ENCODE results near the gene PUS1. TPM values are rescaled to one million over a fixed set of nuclear protein-coding genes. Genes with fewer than 3 reads are reported as not detected.

PUS1 gene
- total and polyA plus RNA-seq, 2 of the 4 experiments (the other 2 are of a cell fraction) = 14.0 to 36.7 TPM

DNA sequence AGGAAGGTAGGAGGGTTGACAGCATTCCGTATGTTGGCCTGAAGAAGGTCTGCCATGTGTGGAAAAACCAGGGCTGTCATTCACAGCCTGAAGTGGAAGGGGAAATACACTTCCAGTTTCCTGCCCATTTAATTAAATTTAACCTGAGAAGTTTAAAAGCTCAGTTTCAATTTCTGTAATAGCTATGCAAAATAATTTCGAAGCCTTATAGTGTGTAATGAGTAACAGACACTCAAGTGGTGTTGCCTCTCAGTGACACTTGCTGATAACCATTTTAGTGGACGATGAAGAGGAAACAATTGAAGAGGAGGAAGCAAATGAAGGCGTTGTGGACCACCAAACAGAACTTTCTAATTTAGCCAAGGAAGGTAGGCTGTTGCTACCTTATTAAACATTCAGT, 65.5 kb downstream of the PUS1 start:
- Histone ChIP-seq H3K9ac (ENCODE audit: low read depth, low read length) (no peak overlapping the region), H3K27ac (ENCODE audit: insufficient read depth, low read length) (no peak overlapping the region), H3K18ac (ENCODE audit: low read depth, low read length) (no peak overlapping the region), H2AK9ac (replicated peaks; ENCODE audit: low read depth, low read length, poor library complexity) (no peak overlapping the region), H3K9me3 (ENCODE audit: control insufficient read depth, insufficient read depth, low read length) (no peaks in the 10 kb centered on the region), H2BK5ac (ENCODE audit: low read depth, low read length, poor library complexity, severe bottlenecking) (no peak overlapping the region), H3K36me3 (ENCODE audit: control insufficient read depth, insufficient read depth, low read length) (peaks cover 46% of the 10 kb centered on the region), H2BK120ac (ENCODE audit: low read depth, low read length) (no peak overlapping the region), H2BK20ac (ENCODE audit: low read depth, low read length) (no peak overlapping the region), H3K4ac (ENCODE audit: low read depth, low read length) (no peak overlapping the region), H3K14ac (replicated peaks; ENCODE audit: low read depth, low read length) (no peak overlapping the region), H3K79me1 (ENCODE audit: low read depth in 1 of 2, low read length in 2 of 2) (peaks cover 6 to 13% of the 10 kb centered on the region in 2 experiments; a peak in 3 of 4 replicates), H3K56ac (ENCODE audit: extremely low read depth, insufficient read depth, low read length) (no peak overlapping the region), H2AFZ (replicated peaks; ENCODE audit: low read length, poor library complexity) (no peak overlapping the region), H3K27me3 (ENCODE audit: control insufficient read depth, insufficient read depth, low read length) (no peaks in the 10 kb centered on the region), H4K5ac (ENCODE audit: low read depth, low read length) (no peak overlapping the region), H3K4me3 (ENCODE audit: insufficient read depth, low read depth, low read length) (no peak overlapping the region), H4K8ac (ENCODE audit: low read depth in 2 of 2, low read length in 2 of 2) (no peak overlapping the region), H3K4me2 (ENCODE audit: low read depth, low read length) (no peak overlapping the region), H2AK5ac (ENCODE audit: low read depth, low read length) (no peak overlapping the region), H3K4me1 (ENCODE audit: control insufficient read depth, insufficient read depth, low read length) (no peaks in the 10 kb centered on the region), H4K20me1 (ENCODE audit: insufficient read depth, low read length) (no peaks in the 10 kb centered on the region), H3K9me1 (ENCODE audit: insufficient read depth, low read length) (peaks cover 11% of the 10 kb centered on the region; the same call in 1 of the 2 replicates), H4K91ac (ENCODE audit: insufficient read depth, low read depth, low read length) (no peak overlapping the region), H2BK15ac (ENCODE audit: low read depth, low read length) (no peak overlapping the region), H3K23ac (ENCODE audit: low read depth, low read length) (no peak overlapping the region)
- intact Hi-C loops (cut with micrococcal nuclease) = no loop called here
- dilution Hi-C loops (cut with HindIII; ENCODE audit: low sequenced_read_pairs, unreplicated experiment) = no loop called here
- ATAC-seq (ENCODE audit: low read depth) (no peak), DNase-seq (no peak)
- TF ChIP-seq MAZ (IDR thresholded peaks at IDR 0.05; ENCODE audit: borderline replicate concordance, low read depth, low read length) = no peak
- no peak for TF ChIP-seq MAFK (IDR thresholded peaks at IDR 0.05; ENCODE audit: low read depth, low read length)
- TF ChIP-seq, protein P1, sequence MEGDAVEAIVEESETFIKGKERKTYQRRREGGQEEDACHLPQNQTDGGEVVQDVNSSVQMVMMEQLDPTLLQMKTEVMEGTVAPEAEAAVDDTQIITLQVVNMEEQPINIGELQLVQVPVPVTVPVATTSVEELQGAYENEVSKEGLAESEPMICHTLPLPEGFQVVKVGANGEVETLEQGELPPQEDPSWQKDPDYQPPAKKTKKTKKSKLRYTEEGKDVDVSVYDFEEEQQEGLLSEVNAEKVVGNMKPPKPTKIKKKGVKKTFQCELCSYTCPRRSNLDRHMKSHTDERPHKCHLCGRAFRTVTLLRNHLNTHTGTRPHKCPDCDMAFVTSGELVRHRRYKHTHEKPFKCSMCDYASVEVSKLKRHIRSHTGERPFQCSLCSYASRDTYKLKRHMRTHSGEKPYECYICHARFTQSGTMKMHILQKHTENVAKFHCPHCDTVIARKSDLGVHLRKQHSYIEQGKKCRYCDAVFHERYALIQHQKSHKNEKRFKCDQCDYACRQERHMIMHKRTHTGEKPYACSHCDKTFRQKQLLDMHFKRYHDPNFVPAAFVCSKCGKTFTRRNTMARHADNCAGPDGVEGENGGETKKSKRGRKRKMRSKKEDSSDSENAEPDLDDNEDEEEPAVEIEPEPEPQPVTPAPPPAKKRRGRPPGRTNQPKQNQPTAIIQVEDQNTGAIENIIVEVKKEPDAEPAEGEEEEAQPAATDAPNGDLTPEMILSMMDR (conservative IDR thresholded peaks at IDR 0.05; ENCODE audit: low read depth, low read length) = no peak
- ChIA-PET CTCF (no interaction called here), POLR2A (ENCODE audit: unreplicated experiment) (no interaction called here)
- no TSS peak for BruUV-seq (replicated peaks)
- in situ Hi-C loops (cut with MboI; ENCODE audit: low sequenced_read_pairs) = no loop called here
- 100% methylated on average over 1 of the region's 4 CpGs; no CpG with 5 or more reads in 1 of the 2 experiments for WGBS, 2 experiments (ENCODE audit: extremely low coverage in 2 of 2, insufficient read length in 1 of 2)

Small RNA genes lying within 50 kb of the gene (microRNA-seq; reads per million reads assigned to microRNA genes)
- not detected for gene AC131009.3 (ENCODE audit: insufficient read depth, insufficient read length)

Small RNA genes lying within 50 kb of the gene (small RNA-seq; reads per million reads assigned to genes)
- 0 reads per million in 5 experiments for gene AC131009.3

Other genes with a start within 250 kb of the PUS1 start
- gene SFSWAP, start 218.2 kb upstream of the PUS1 start, total RNA-seq (2012; rRNA removed) = 19.7 and 20.6 TPM in 2 replicates
- gene SFSWAP, start 218.2 kb upstream of the PUS1 start, polyA plus RNA-seq (2012; rRNA removed) = 22.4 and 30.5 TPM in 2 replicates
- gene MMP17, start 100.9 kb upstream of the PUS1 start, total RNA-seq (2012; rRNA removed) = 1.4 and 1.7 TPM in 2 replicates
- gene MMP17, start 100.9 kb upstream of the PUS1 start, polyA plus RNA-seq (2012; rRNA removed) = 11.8 and 15.9 TPM in 2 replicates
- gene ULK1, start 34.7 kb upstream of the PUS1 start, total RNA-seq (2012; rRNA removed) = 1.8 and 1.9 TPM in 2 replicates
- gene ULK1, start 34.7 kb upstream of the PUS1 start, polyA plus RNA-seq (2012; rRNA removed) = 19.2 and 20.0 TPM in 2 replicates
- gene EP400, start 20.7 kb downstream of the PUS1 start, total RNA-seq (2012; rRNA removed) = 4.3 and 5.3 TPM in 2 replicates
- gene EP400, start 20.7 kb downstream of the PUS1 start, polyA plus RNA-seq (2012; rRNA removed) = 10.3 and 11.4 TPM in 2 replicates
- gene DDX51, start 215.0 kb downstream of the PUS1 start, total RNA-seq (2012; rRNA removed) = 3.3 and 3.8 TPM in 2 replicates
- 14.5 and 17.2 TPM in 2 replicates for gene DDX51, start 215.0 kb downstream of the PUS1 start, polyA plus RNA-seq (2012; rRNA removed)
- 5.2 and 6.1 TPM in 2 replicates for gene NOC4L, start 215.2 kb downstream of the PUS1 start, total RNA-seq (2012; rRNA removed)
- gene NOC4L, start 215.2 kb downstream of the PUS1 start, polyA plus RNA-seq (2012; rRNA removed) = 13.4 and 17.0 TPM in 2 replicates

Data from IMR-90 (cell line).